K562 (cell line): Measurements from ENCODE around the gene LRPAP1. TPM values are rescaled to one million over a fixed set of nuclear protein-coding genes. Genes with fewer than 3 reads are reported as not detected.

Experiments used
- FIP1L1 ChIP-seq: fragments of 200-400 bp; formaldehyde crosslinking; IDR thresholded peaks from 2 replicates; pipeline ENCODE4 v1.6.1; 2018; ENCODE audit warnings: mild to moderate bottlenecking, low read depth, low read length; ENCODE audit not compliant: poor library complexity, severe bottlenecking
- FOXK2 ChIP-seq, 2 experiments: fragments of 450-650 bp; IDR thresholded peaks in 1 of 2; conservative IDR thresholded peaks in 1 of 2; 2 replicates each; pipeline ENCODE4 v1.6.1; 2016; ENCODE audit warnings: low read depth in 2 of 2, mild to moderate bottlenecking in 1 of 2
- KLF13 ChIP-seq: fragments of 450-650 bp; IDR thresholded peaks from 2 replicates; pipeline ENCODE4 v1.6.1; 2016; ENCODE audit warnings: missing genetic modification characterization, low read depth, mild to moderate bottlenecking, missing compliant biosample characterization, moderate library complexity, borderline replicate concordance
- SMAD4 ChIP-seq: fragments of 250-450 bp; sonication (Bioruptor Pico); conservative IDR thresholded peaks from 2 replicates; pipeline ENCODE4 v1.8.0; 2021; ENCODE audit warnings: inconsistent platforms, mild to moderate bottlenecking, moderate library complexity
- TAF9B ChIP-seq: fragments of 450-650 bp; IDR thresholded peaks from 2 replicates; pipeline ENCODE4 v1.6.1; 2018; ENCODE audit warnings: mild to moderate bottlenecking; ENCODE audit not compliant: partially characterized antibody
- YY1 ChIP-seq, 3 experiments: IDR thresholded peaks; 2 replicates each; pipeline ENCODE4 v1.6.1; 2011; ENCODE audit warnings: low read length in 2 of 3, mild to moderate bottlenecking in 2 of 3, moderate library complexity in 2 of 3, borderline replicate concordance in 1 of 3, control low read depth in 1 of 3, low read depth in 1 of 3; ENCODE audit not compliant: insufficient read depth in 3 of 3, insufficient replicate concordance in 2 of 3, control insufficient read depth in 1 of 3, insufficient read length in 1 of 3; ENCODE audit errors: extremely low read depth in 1 of 3
- ZNF445 ChIP-seq: fragments of 250-450 bp; sonication (Bioruptor Pico); IDR thresholded peaks from 2 replicates; pipeline ENCODE4 v1.4.0; 2020; ENCODE audit warnings: low read depth, mild to moderate bottlenecking, moderate library complexity
- polyA plus RNA-seq, 8 experiments: library from polyadenylated mRNA; depleted of rRNA in 4 of 8; stranded (reverse) in 5 of 8; unstranded in 3 of 8; fragments of >200 nt; fragmentation: Nextera tagmentation in 2 of 8; fragmentation: Illumina TruSeq in 1 of 8; extraction: Ambion mirVana in 2 of 8; extraction: Trizol in 1 of 8; gene quantifications; 2 replicates each; pipeline versions ENCODE4 v1.2.1 to v1.2.3, GENCODE V29; 2011 to 2014; ENCODE audit warnings: inconsistent platforms in 1 of 8, missing spikeins in 1 of 8
- total RNA-seq, 7 experiments: library from RNA; depleted of rRNA in 6 of 7; stranded (reverse); fragments of >200 nt in 6 of 7; fragmentation: Illumina TruSeq in 2 of 7; extraction: Trizol in 2 of 7; gene quantifications; 2 replicates each; pipeline versions ENCODE4 v1.2.1 to v1.2.3, GENCODE V29; 2011 to 2021; ENCODE audit warnings: low replicate concordance in 1 of 7
- TF ChIP-seq, protein P1 (sequence below), 2 experiments: fragments of 450-650 bp in 1 of 2; IDR thresholded peaks; 2 replicates each; pipeline ENCODE4 v1.6.1; 2011 to 2017; ENCODE audit warnings: low read depth in 2 of 2, antibody characterized with exemption in 1 of 2, borderline replicate concordance in 1 of 2, low read length in 1 of 2, mild to moderate bottlenecking in 1 of 2, mixed read lengths in 1 of 2; ENCODE audit not compliant: control insufficient read depth in 1 of 2
- TF ChIP-seq, protein P2 (sequence below), 2 experiments: fragments of 450-650 bp; conservative IDR thresholded peaks; 2 replicates each; pipeline ENCODE4 v1.6.1; 2017; ENCODE audit warnings: mild to moderate bottlenecking in 2 of 2, moderate library complexity in 2 of 2
- TF ChIP-seq, protein P3 (sequence below): sonication (generic); formaldehyde crosslinking; IDR thresholded peaks from 2 replicates; pipeline ENCODE4 v1.8.0; 2023; ENCODE audit warnings: mild to moderate bottlenecking, missing genetic modification reagents
- TF ChIP-seq, protein P4 (sequence below), 2 experiments: IDR thresholded peaks; 2 replicates each; pipeline ENCODE4 v1.6.1; 2011; ENCODE audit warnings: borderline replicate concordance in 1 of 2, control low read depth in 1 of 2, low read depth in 1 of 2, low read length in 1 of 2, mild to moderate bottlenecking in 1 of 2, mixed read lengths in 1 of 2, moderate library complexity in 1 of 2; ENCODE audit not compliant: insufficient read depth in 1 of 2, insufficient read length in 1 of 2, poor library complexity in 1 of 2, severe bottlenecking in 1 of 2; ENCODE audit errors: extremely low read depth in 1 of 2

Gene LRPAP1
- total and polyA plus RNA-seq, 9 of the 15 experiments (the other 6 are each of a cell fraction or from before 2014, with no cell fraction given) = 1.1 to 75.5 (median 41.8) TPM

DNA sequence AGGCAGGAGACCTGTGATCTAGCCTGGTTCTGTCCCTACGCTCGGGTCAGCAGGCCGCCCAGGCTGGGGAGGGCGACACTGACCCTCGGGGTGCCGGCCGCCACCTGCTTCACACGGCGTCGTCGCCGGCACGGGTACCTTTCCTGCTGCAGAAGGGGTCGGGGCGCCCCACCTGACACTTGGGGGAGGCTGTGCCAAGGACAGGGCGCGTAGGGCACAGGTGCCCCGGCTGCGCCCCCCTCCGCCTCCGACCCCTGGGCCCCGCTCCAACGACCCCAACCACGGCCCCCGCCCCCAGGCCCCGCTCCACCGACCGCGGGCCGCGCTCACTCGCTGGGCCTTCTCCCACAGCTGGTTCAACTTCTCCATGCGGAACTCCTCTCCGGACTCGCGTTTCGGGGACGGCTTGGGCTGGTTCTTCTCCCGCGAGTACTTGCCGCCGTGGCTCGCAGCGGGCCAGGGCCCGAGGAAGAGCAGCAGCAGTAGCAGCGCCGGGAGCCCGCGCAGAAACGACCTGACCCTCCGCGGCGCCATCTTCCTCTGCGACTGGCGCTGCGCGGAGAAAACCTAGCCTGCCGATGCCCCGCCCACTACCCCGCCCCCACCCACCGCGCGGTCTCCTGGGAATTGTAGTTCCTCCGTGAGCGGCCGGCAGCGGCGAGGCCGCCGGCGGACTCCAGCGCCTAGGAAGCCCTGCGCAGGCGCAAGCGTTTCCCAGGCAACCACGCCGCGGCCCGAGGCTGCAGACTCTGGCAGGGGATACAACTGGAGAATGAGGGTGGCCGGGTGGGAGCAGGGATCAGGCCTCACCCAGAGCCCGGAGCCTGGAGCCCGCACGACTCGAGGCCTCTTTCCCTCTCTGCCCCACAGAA is at the start of gene LRPAP1 (continued):
- TF ChIP-seq, protein P1, sequence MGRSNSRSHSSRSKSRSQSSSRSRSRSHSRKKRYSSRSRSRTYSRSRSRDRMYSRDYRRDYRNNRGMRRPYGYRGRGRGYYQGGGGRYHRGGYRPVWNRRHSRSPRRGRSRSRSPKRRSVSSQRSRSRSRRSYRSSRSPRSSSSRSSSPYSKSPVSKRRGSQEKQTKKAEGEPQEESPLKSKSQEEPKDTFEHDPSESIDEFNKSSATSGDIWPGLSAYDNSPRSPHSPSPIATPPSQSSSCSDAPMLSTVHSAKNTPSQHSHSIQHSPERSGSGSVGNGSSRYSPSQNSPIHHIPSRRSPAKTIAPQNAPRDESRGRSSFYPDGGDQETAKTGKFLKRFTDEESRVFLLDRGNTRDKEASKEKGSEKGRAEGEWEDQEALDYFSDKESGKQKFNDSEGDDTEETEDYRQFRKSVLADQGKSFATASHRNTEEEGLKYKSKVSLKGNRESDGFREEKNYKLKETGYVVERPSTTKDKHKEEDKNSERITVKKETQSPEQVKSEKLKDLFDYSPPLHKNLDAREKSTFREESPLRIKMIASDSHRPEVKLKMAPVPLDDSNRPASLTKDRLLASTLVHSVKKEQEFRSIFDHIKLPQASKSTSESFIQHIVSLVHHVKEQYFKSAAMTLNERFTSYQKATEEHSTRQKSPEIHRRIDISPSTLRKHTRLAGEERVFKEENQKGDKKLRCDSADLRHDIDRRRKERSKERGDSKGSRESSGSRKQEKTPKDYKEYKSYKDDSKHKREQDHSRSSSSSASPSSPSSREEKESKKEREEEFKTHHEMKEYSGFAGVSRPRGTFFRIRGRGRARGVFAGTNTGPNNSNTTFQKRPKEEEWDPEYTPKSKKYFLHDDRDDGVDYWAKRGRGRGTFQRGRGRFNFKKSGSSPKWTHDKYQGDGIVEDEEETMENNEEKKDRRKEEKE (IDR thresholded peaks at IDR 0.05; ENCODE audit: borderline replicate concordance in 1 of 2, control insufficient read depth in 1 of 2, low read depth in 2 of 2, low read length in 1 of 2) = no peak
- no peak for TF ChIP-seq FIP1L1
- TF ChIP-seq, protein P2, sequence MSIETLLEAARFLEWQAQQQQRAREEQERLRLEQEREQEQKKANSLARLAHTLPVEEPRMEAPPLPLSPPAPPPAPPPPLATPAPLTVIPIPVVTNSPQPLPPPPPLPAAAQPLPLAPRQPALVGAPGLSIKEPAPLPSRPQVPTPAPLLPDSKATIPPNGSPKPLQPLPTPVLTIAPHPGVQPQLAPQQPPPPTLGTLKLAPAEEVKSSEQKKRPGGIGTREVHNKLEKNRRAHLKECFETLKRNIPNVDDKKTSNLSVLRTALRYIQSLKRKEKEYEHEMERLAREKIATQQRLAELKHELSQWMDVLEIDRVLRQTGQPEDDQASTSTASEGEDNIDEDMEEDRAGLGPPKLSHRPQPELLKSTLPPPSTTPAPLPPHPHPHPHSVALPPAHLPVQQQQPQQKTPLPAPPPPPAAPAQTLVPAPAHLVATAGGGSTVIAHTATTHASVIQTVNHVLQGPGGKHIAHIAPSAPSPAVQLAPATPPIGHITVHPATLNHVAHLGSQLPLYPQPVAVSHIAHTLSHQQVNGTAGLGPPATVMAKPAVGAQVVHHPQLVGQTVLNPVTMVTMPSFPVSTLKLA (conservative IDR thresholded peaks at IDR 0.05) = peak in 1 of 2 experiments; percentile 62; a peak in 1 of 4 replicates
- peak; percentile 84 for TF ChIP-seq TAF9B
- TF ChIP-seq SMAD4 (CRISPR knock-in tag) = no peak
- TF ChIP-seq, protein P3, sequence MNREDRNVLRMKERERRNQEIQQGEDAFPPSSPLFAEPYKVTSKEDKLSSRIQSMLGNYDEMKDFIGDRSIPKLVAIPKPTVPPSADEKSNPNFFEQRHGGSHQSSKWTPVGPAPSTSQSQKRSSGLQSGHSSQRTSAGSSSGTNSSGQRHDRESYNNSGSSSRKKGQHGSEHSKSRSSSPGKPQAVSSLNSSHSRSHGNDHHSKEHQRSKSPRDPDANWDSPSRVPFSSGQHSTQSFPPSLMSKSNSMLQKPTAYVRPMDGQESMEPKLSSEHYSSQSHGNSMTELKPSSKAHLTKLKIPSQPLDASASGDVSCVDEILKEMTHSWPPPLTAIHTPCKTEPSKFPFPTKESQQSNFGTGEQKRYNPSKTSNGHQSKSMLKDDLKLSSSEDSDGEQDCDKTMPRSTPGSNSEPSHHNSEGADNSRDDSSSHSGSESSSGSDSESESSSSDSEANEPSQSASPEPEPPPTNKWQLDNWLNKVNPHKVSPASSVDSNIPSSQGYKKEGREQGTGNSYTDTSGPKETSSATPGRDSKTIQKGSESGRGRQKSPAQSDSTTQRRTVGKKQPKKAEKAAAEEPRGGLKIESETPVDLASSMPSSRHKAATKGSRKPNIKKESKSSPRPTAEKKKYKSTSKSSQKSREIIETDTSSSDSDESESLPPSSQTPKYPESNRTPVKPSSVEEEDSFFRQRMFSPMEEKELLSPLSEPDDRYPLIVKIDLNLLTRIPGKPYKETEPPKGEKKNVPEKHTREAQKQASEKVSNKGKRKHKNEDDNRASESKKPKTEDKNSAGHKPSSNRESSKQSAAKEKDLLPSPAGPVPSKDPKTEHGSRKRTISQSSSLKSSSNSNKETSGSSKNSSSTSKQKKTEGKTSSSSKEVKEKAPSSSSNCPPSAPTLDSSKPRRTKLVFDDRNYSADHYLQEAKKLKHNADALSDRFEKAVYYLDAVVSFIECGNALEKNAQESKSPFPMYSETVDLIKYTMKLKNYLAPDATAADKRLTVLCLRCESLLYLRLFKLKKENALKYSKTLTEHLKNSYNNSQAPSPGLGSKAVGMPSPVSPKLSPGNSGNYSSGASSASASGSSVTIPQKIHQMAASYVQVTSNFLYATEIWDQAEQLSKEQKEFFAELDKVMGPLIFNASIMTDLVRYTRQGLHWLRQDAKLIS = no peak
- TF ChIP-seq FOXK2 (conservative IDR thresholded peaks at IDR 0.05 in 1 of 2, IDR thresholded peaks at IDR 0.05 in 1 of 2; ENCODE audit: low read depth in 2 of 2) = no peak
- no peak for TF ChIP-seq ZNF445 (CRISPR knock-in tag)
- no peak for TF ChIP-seq KLF13 (tag)
- TF ChIP-seq, protein P4, sequence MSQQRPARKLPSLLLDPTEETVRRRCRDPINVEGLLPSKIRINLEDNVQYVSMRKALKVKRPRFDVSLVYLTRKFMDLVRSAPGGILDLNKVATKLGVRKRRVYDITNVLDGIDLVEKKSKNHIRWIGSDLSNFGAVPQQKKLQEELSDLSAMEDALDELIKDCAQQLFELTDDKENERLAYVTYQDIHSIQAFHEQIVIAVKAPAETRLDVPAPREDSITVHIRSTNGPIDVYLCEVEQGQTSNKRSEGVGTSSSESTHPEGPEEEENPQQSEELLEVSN (IDR thresholded peaks at IDR 0.05; ENCODE audit: borderline replicate concordance in 1 of 2, extremely low read depth in 1 of 2, insufficient read depth in 1 of 2, insufficient read length in 1 of 2, low read depth in 1 of 2, low read length in 1 of 2, poor library complexity in 1 of 2, severe bottlenecking in 1 of 2) = peak; percentile 28 to 66
- TF ChIP-seq YY1 (IDR thresholded peaks at IDR 0.05; ENCODE audit: borderline replicate concordance in 1 of 3, control insufficient read depth in 1 of 3, extremely low read depth in 1 of 3, insufficient read depth in 3 of 3, insufficient read length in 1 of 3, insufficient replicate concordance in 2 of 3, low read depth in 1 of 3, low read length in 2 of 3) = peak; percentile 62 to 94 (median 90)
